ENCODE data around the gene OR6N2. TPM values are rescaled to one million over a fixed set of nuclear protein-coding genes. Genes with fewer than 3 reads are reported as not detected.

OR6N2 gene
- total RNA-seq, 1 donor from 2014 or later, result not detected

GRCh38 chr1:158794247-158794646 lies 13.2 kb upstream of the OR6N2 start:
- H4K20me1 ChIP-seq (ENCODE audit: insufficient read depth, low read length), result no peaks in the 10 kb centered on the region
- DNase-seq (ENCODE audit: low read depth) (no peak), FAIRE-seq (no peak)
- H3K27me3 ChIP-seq (ENCODE audit: insufficient read depth, low read length), result no peaks in the 10 kb centered on the region
- no peaks in the 10 kb centered on the region for H3K79me2 ChIP-seq (ENCODE audit: insufficient read depth, low read length)
- H3K9me3 ChIP-seq (ENCODE audit: insufficient read depth, low read depth, low read length), result peaks cover 5% of the 10 kb centered on the region
- H3K27ac ChIP-seq (ENCODE audit: low read depth, low read length), result no peak overlapping the region
- TF ChIP-seq EZH2 (IDR thresholded peaks at IDR 0.05; ENCODE audit: insufficient read depth, low read length), result no peak
- TF ChIP-seq CTCF (IDR thresholded peaks at IDR 0.05; ENCODE audit: insufficient read depth, low read depth, low read length), result no peak
- H3K4me3 ChIP-seq (ENCODE audit: insufficient read depth, low read depth, low read length), result no peak overlapping the region
- H3K4me1 Mint-ChIP-seq (ENCODE audit: low read depth, unreplicated experiment), result no peaks in the 10 kb centered on the region
- no peak overlapping the region for H3K4me3 Mint-ChIP-seq (ENCODE audit: unreplicated experiment)
- no peak overlapping the region for H3K27ac Mint-ChIP-seq (ENCODE audit: unreplicated experiment)
- no peaks in the 10 kb centered on the region for H3K9me3 Mint-ChIP-seq (ENCODE audit: unreplicated experiment)
- H3K36me3 Mint-ChIP-seq (ENCODE audit: low read depth, unreplicated experiment), result no peaks in the 10 kb centered on the region
- no peak overlapping the region for H3K4me2 ChIP-seq (ENCODE audit: low read length)
- H3K4me1 ChIP-seq (ENCODE audit: insufficient read depth, low read length), result no peaks in the 10 kb centered on the region
- no peaks in the 10 kb centered on the region for H3K36me3 ChIP-seq (ENCODE audit: insufficient read depth, low read length)
- H3K27me3 Mint-ChIP-seq (ENCODE audit: low read depth, unreplicated experiment), result peaks cover 8% of the 10 kb centered on the region
- H2AFZ ChIP-seq (ENCODE audit: low read depth, low read length), result no peak overlapping the region
- H3K9ac ChIP-seq (ENCODE audit: low read length), result no peak overlapping the region

- Histone ChIP-seq H4K20me1 (ENCODE audit: insufficient read depth, low read length) (no peaks in the 10 kb centered on the region), H3K27ac (ENCODE audit: low read depth, low read length) (no peak overlapping the region), H3K27me3 (ENCODE audit: insufficient read depth, low read length) (no peaks in the 10 kb centered on the region), H3K9ac (ENCODE audit: low read length) (no peak overlapping the region), H3K79me2 (ENCODE audit: insufficient read depth, low read length) (no peaks in the 10 kb centered on the region), H3K9me3 (ENCODE audit: insufficient read depth, low read depth, low read length) (peaks cover 5% of the 10 kb centered on the region), H3K36me3 (ENCODE audit: insufficient read depth, low read length) (no peaks in the 10 kb centered on the region), H3K4me2 (ENCODE audit: low read length) (no peak overlapping the region), H3K4me1 (ENCODE audit: insufficient read depth, low read length) (no peaks in the 10 kb centered on the region), H3K4me3 (ENCODE audit: insufficient read depth, low read depth, low read length) (no peak overlapping the region), H2AFZ (ENCODE audit: low read depth, low read length) (no peak overlapping the region)
- peaks cover 2% of the 10 kb centered on the region for H3K9me3 Mint-ChIP-seq (ENCODE audit: unreplicated experiment)
- no peak for FAIRE-seq
- H3K4me1 Mint-ChIP-seq (ENCODE audit: low read depth, unreplicated experiment), result no peaks in the 10 kb centered on the region
- no peak overlapping the region for H3K4me3 Mint-ChIP-seq (ENCODE audit: unreplicated experiment)
- no peak for DNase-seq (ENCODE audit: low read depth)
- TF ChIP-seq EZH2 (IDR thresholded peaks at IDR 0.05; ENCODE audit: insufficient read depth, low read length) (no peak), CTCF (IDR thresholded peaks at IDR 0.05; ENCODE audit: insufficient read depth, low read depth, low read length) (no peak)
- H3K27ac Mint-ChIP-seq (ENCODE audit: unreplicated experiment), result no peak overlapping the region
- peaks cover 8% of the 10 kb centered on the region for H3K27me3 Mint-ChIP-seq (ENCODE audit: low read depth, unreplicated experiment)
- H3K36me3 Mint-ChIP-seq (ENCODE audit: low read depth, unreplicated experiment), result no peaks in the 10 kb centered on the region
Measured at GRCh38 chr1:158793604-158794003, 12.6 kb upstream of the OR6N2 start.

- H3K9me3 ChIP-seq (ENCODE audit: insufficient read depth, low read depth, low read length), result peaks cover 2% of the 10 kb centered on the region
- no peak for TF ChIP-seq EZH2 (IDR thresholded peaks at IDR 0.05; ENCODE audit: insufficient read depth, low read length)
- no peak for TF ChIP-seq CTCF (IDR thresholded peaks at IDR 0.05; ENCODE audit: insufficient read depth, low read depth, low read length)
- no peaks in the 10 kb centered on the region for H3K9me3 Mint-ChIP-seq (ENCODE audit: unreplicated experiment)
- no peak within 1 kb of the TSS for H3K4me2 ChIP-seq (ENCODE audit: low read length)
- no peaks in the 10 kb centered on the region for H3K4me1 ChIP-seq (ENCODE audit: insufficient read depth, low read length)
- no peak within 1 kb of the TSS for H3K9ac ChIP-seq (ENCODE audit: low read length)
- no peak within 1 kb of the TSS for H3K4me3 Mint-ChIP-seq (ENCODE audit: unreplicated experiment)
- H3K79me2 ChIP-seq (ENCODE audit: insufficient read depth, low read length), result no peaks in the 10 kb centered on the region
- H3K36me3 Mint-ChIP-seq (ENCODE audit: low read depth, unreplicated experiment), result no peaks in the 10 kb centered on the region
- H3K4me1 Mint-ChIP-seq (ENCODE audit: low read depth, unreplicated experiment), result no peaks in the 10 kb centered on the region
- H3K27ac Mint-ChIP-seq (ENCODE audit: unreplicated experiment), result no peak within 1 kb of the TSS
- no peaks in the 10 kb centered on the region for H3K27me3 ChIP-seq (ENCODE audit: insufficient read depth, low read length)
- H2AFZ ChIP-seq (ENCODE audit: low read depth, low read length), result no peak within 1 kb of the TSS
- DNase-seq (ENCODE audit: low read depth) (no peak), FAIRE-seq (no peak)
- H4K20me1 ChIP-seq (ENCODE audit: insufficient read depth, low read length), result no peaks in the 10 kb centered on the region
- H3K4me3 ChIP-seq (ENCODE audit: insufficient read depth, low read depth, low read length), result no peak within 1 kb of the TSS
- no peaks in the 10 kb centered on the region for H3K36me3 ChIP-seq (ENCODE audit: insufficient read depth, low read length)
- H3K27me3 Mint-ChIP-seq (ENCODE audit: low read depth, unreplicated experiment), result no peaks in the 10 kb centered on the region
- no peak within 1 kb of the TSS for H3K27ac ChIP-seq (ENCODE audit: low read depth, low read length)
Measured at GRCh38 chr1:158771950-158772866, 8.8 kb downstream of the OR6N2 start, which contains the start of gene OR6N1. TSS of gene OR6N1 (minus strand) at chr1:158772195. CDS start at chr1:158766682, 5,513 bp downstream.
